ENCODE measurements around the gene MARVELD1.

Gene MARVELD1

DNA sequence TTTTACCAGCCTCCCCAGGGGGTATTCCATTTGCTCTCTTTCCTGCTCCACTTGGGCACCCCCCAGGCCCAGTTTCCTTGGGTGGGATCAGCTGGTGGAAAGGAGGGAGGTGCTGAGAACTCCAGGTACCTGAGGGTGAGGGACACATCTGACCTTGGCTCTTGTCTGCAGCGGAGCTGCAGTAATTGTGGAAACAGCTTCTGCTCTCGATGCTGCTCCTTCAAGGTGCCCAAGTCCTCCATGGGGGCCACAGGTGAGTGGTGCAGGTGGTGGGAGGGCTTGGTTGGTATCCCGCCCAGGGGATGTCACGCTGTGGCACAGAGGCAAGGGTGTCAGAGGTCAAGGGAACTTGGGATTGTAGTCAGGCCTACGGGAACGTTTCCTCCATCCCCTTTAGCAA, 43.9 kb downstream of the MARVELD1 start:
- TF ChIP-seq FOXP2 (optimal IDR thresholded peaks at IDR 0.05; ENCODE audit: borderline replicate concordance, extremely low read depth, extremely low read length, insufficient read depth) (no peak), TAF1 (IDR thresholded peaks at IDR 0.05; ENCODE audit: borderline replicate concordance, insufficient read depth, low read length) (no peak)

DNA sequence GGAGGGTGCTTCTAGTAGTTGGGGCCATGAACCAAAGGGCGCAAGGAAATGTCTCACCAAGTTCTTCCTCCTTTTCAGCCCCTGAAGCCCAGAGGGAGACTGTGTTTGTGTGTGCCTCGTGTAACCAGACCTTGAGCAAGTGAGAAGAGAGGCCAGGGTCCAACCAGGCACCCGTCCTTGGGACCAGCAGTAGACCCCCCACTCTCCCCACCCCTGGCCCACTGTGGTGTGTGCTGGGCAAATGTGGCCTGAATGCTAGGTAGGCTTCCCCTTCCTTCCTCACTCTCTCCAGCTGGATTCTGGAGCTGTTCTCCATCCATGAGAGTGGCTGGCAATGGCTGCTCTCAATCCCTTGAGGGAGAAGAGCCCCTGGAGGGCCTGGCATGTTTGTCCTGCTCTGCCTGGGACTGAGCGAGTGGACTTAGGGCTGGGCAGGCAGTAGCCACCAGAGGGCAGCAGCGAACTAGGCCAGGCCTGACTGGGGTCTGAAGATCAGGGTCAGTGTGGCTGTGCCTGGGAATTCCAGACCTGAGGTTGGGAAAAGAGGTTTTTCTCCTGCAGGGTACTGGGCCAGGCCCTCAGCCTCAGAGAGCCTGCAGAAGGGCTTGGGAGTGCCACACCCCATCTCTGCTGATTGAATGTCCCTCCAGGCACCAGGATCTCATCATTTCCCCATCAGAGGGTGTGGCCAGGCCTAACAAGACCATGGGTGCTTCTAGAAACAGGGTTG, 45.8 kb downstream of the MARVELD1 start:
- peak; percentile 37 for TF ChIP-seq FOXP2 (optimal IDR thresholded peaks at IDR 0.05; ENCODE audit: borderline replicate concordance, extremely low read depth, extremely low read length, insufficient read depth)
- TF ChIP-seq SIN3A (IDR thresholded peaks at IDR 0.05; ENCODE audit: borderline replicate concordance, insufficient read depth, low read length): no peak
- no peak for TF ChIP-seq TAF1 (IDR thresholded peaks at IDR 0.05; ENCODE audit: borderline replicate concordance, insufficient read depth, low read length)

DNA sequence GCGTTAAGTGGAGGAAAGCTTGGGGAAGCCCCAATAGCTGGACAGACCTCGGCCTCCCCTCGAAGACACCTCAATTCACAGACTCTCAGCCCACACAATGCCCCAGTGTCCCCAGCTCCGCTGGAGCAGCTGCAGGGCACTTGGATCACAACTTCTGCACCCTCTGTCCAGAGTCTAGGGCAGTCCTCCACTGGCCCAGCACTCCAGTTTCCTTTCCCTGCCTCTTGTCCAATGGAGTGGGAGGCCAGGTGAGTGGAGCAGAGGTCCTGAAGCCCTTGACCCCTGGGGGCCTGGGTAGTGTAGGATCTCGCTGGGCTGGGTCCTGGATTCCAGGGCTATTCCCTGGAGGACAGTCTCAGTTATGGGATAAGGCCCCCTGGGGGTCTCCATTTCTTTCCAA, 46.4 kb downstream of the MARVELD1 start:
- TF ChIP-seq, protein P1, sequence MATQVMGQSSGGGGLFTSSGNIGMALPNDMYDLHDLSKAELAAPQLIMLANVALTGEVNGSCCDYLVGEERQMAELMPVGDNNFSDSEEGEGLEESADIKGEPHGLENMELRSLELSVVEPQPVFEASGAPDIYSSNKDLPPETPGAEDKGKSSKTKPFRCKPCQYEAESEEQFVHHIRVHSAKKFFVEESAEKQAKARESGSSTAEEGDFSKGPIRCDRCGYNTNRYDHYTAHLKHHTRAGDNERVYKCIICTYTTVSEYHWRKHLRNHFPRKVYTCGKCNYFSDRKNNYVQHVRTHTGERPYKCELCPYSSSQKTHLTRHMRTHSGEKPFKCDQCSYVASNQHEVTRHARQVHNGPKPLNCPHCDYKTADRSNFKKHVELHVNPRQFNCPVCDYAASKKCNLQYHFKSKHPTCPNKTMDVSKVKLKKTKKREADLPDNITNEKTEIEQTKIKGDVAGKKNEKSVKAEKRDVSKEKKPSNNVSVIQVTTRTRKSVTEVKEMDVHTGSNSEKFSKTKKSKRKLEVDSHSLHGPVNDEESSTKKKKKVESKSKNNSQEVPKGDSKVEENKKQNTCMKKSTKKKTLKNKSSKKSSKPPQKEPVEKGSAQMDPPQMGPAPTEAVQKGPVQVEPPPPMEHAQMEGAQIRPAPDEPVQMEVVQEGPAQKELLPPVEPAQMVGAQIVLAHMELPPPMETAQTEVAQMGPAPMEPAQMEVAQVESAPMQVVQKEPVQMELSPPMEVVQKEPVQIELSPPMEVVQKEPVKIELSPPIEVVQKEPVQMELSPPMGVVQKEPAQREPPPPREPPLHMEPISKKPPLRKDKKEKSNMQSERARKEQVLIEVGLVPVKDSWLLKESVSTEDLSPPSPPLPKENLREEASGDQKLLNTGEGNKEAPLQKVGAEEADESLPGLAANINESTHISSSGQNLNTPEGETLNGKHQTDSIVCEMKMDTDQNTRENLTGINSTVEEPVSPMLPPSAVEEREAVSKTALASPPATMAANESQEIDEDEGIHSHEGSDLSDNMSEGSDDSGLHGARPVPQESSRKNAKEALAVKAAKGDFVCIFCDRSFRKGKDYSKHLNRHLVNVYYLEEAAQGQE (IDR thresholded peaks at IDR 0.05; ENCODE audit: insufficient read depth in 1 of 2, low read depth in 2 of 2, low read length in 2 of 2): no peak

DNA sequence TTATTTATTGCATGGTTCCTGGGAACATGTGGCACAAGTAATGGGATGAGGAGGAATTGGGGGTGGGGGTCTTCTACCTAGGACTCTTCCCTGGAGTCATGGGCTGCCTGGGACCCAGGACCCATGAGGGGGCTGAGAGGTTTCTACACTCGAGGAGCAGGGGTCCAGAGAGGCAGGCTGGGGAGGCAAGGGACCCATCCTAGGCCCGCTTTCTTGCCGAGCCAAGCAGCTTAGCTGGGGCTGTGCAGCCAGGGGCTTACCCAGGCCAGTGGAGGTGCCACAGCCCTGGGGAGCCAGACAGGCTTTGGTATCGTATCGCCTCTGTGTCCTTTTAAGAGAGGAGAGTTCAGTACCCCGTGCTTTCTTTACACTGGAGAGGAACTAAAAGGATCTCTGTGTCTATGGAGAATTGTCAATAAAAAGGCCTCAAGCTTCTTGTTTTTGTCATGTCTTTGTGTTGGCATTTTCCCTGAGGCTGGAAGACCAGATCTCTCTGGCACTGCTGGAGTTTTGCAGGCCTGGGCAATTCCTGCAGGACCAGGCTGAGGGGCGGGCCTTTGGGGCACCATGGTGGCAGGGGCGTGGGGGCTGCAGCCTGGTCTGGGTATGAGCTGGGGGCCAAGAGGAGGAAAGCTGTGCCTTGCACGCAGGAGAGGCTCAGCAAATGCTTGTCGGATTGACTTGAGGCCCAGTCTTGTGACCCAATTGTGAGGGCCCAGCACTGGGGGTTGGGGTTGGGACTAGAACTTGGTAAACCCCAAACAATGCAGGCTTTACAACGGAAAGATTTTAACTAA, 47.1 kb downstream of the MARVELD1 start:
- TF ChIP-seq FOXP2 (optimal IDR thresholded peaks at IDR 0.05; ENCODE audit: borderline replicate concordance, extremely low read depth, extremely low read length, insufficient read depth) (no peak), TAF1 (IDR thresholded peaks at IDR 0.05; ENCODE audit: borderline replicate concordance, insufficient read depth, low read length) (no peak), POLR2AphosphoS5 (IDR thresholded peaks at IDR 0.05; ENCODE audit: low read depth, low read length) (no peak), SIN3A (IDR thresholded peaks at IDR 0.05; ENCODE audit: borderline replicate concordance, insufficient read depth, low read length) (no peak)
- TF ChIP-seq, protein P1 (IDR thresholded peaks at IDR 0.05; ENCODE audit: insufficient read depth in 1 of 2, low read depth in 2 of 2, low read length in 2 of 2): no peak

DNA sequence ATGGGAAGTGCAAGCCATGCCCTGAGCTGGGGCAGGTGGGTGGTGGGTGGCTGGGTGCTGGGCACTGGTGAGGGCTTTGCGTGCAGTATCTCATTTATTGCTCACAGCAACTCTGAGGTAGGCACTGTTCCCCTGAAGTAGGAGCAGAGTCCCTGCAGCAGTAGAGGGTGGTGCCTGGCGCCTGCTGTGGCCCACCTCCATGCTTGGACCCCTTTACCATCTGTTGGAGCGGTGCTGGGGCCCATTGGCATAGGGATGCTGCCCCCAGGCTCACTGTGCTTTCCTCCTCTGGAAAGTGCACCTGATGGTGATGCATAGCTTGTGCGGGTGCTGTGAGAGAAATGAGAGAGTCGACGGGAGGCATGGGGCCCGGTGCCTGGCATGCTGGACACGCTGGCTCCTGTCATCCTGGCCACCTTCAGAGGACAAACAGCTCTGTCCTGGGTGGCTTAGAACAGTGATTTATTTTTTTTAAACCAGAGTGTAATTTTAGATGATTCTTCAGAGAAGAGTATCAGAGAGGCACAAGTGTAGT, 47.9 kb downstream of the MARVELD1 start:
- TF ChIP-seq, protein P1 (IDR thresholded peaks at IDR 0.05; ENCODE audit: insufficient read depth in 1 of 2, low read depth in 2 of 2, low read length in 2 of 2): no peak
- no peak for TF ChIP-seq SIN3A (IDR thresholded peaks at IDR 0.05; ENCODE audit: borderline replicate concordance, insufficient read depth, low read length)
- TF ChIP-seq FOXP2 (optimal IDR thresholded peaks at IDR 0.05; ENCODE audit: borderline replicate concordance, extremely low read depth, extremely low read length, insufficient read depth): no peak
- no peak for TF ChIP-seq POLR2AphosphoS5 (IDR thresholded peaks at IDR 0.05; ENCODE audit: low read depth, low read length)
- no peak for TF ChIP-seq TAF1 (IDR thresholded peaks at IDR 0.05; ENCODE audit: borderline replicate concordance, insufficient read depth, low read length)

DNA sequence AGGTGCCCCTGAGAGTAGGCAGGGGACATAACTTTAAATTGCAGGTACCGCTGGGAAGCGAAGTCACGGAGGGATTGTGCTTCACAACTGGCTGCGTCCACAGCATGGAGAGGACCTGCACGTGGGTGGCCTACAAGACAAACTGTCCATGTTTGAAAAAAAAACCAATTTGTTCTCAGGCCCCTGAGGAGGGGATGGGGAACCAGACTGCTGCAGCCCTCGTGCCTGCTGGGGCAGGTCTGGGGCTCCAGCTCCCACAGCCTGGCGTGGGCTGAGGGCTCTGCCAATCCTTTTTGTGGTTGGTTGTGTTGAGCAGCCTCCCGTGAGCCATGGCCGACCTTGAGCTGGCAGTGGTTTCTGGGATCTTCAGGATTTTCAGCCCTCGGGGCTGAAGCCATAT, 48.5 kb downstream of the MARVELD1 start:
- no peak for TF ChIP-seq POLR2AphosphoS5 (IDR thresholded peaks at IDR 0.05; ENCODE audit: low read depth, low read length)

Measured in PFSK-1 (cell line).